ENCODE results near the gene FBXO30. TPM values are rescaled to one million over a fixed set of nuclear protein-coding genes. Genes with fewer than 3 reads are reported as not detected.

FBXO30 gene
- total RNA-seq, 1 donor from 2014 or later: 9.5 TPM

- no peaks in the 10 kb centered on the region for H3K27me3 ChIP-seq (ENCODE audit: control insufficient read depth, insufficient read depth, low read length)
- FAIRE-seq: no peak
- TF ChIP-seq CTCF (IDR thresholded peaks at IDR 0.05; ENCODE audit: insufficient read depth, low read length, severe bottlenecking): no peak
- no peaks in the 10 kb centered on the region for H3K36me3 ChIP-seq (ENCODE audit: control insufficient read depth, insufficient read depth, low read length)
- no peak for DNase-seq (ENCODE audit: low read depth)
- no peak overlapping the region for H3K4me3 ChIP-seq (ENCODE audit: low read depth, low read length)
Observed at GRCh38 chr6:145848541-145848940, 33.9 kb upstream of the FBXO30 start.

DNA sequence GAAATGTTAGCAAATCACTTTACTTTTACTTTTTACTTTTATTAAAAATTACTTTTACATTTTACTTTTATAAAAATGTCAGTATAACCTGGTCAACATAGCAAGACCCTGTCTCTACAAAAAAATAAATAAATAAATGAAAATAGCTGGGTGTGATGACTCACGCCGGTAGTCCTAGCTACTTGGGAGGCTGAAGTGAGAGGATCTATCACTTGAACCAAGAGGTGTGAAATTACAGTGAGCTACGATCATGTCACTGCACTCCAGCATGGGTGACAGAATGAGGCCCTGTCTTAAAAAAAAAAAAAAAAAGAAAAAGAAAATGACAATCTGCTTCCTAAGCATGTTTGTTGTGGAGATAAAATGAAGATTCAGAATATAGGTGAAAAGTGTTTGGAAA is 31.0 kb upstream of the FBXO30 start:
- FAIRE-seq: no peak
- no peak for TF ChIP-seq CTCF (IDR thresholded peaks at IDR 0.05; ENCODE audit: insufficient read depth, low read length, severe bottlenecking)

GRCh38 chr6:145844933-145845540 is 30.4 kb upstream of the FBXO30 start:
- no peak for TF ChIP-seq CTCF (IDR thresholded peaks at IDR 0.05; ENCODE audit: insufficient read depth, low read length, severe bottlenecking)
- no peak for FAIRE-seq
- no peaks in the 10 kb centered on the region for H3K36me3 ChIP-seq (ENCODE audit: control insufficient read depth, insufficient read depth, low read length)

More for the DNA sequence above, 31.0 kb upstream of the FBXO30 start:
- H3K36me3 ChIP-seq (ENCODE audit: control insufficient read depth, insufficient read depth, low read length): no peaks in the 10 kb centered on the region
- H3K4me3 ChIP-seq (ENCODE audit: low read depth, low read length): no peak overlapping the region
- no peak for DNase-seq (ENCODE audit: low read depth)
- H3K27me3 ChIP-seq (ENCODE audit: control insufficient read depth, insufficient read depth, low read length): no peaks in the 10 kb centered on the region

GRCh38 chr6:145842693-145843546 is 28.3 kb upstream of the FBXO30 start:
- H3K36me3 ChIP-seq (ENCODE audit: control insufficient read depth, insufficient read depth, low read length): no peaks in the 10 kb centered on the region
- TF ChIP-seq CTCF (IDR thresholded peaks at IDR 0.05; ENCODE audit: insufficient read depth, low read length, severe bottlenecking): no peak
- no peaks in the 10 kb centered on the region for H3K27me3 ChIP-seq (ENCODE audit: control insufficient read depth, insufficient read depth, low read length)
- no peak overlapping the region for H3K4me3 ChIP-seq (ENCODE audit: low read depth, low read length)
- no peak for FAIRE-seq
- no peak for DNase-seq (ENCODE audit: low read depth)

More at GRCh38 chr6:145844933-145845540, 30.4 kb upstream of the FBXO30 start:
- no peak overlapping the region for H3K4me3 ChIP-seq (ENCODE audit: low read depth, low read length)
- H3K27me3 ChIP-seq (ENCODE audit: control insufficient read depth, insufficient read depth, low read length): no peaks in the 10 kb centered on the region
- DNase-seq (ENCODE audit: low read depth): no peak

- DNase-seq (ENCODE audit: low read depth): peak; percentile 8
Observed at GRCh38 chr6:145841668-145842067, 27.1 kb upstream of the FBXO30 start.

More at GRCh38 chr6:145841668-145842067, 27.1 kb upstream of the FBXO30 start:
- FAIRE-seq: no peak
- Histone ChIP-seq H3K27me3 (ENCODE audit: control insufficient read depth, insufficient read depth, low read length) (no peaks in the 10 kb centered on the region), H3K4me3 (ENCODE audit: low read depth, low read length) (no peak overlapping the region), H3K36me3 (ENCODE audit: control insufficient read depth, insufficient read depth, low read length) (no peaks in the 10 kb centered on the region)
- no peak for TF ChIP-seq CTCF (IDR thresholded peaks at IDR 0.05; ENCODE audit: insufficient read depth, low read length, severe bottlenecking)
